Endodermal cell (in vitro differentiated cells): ENCODE measurements around the gene ATRX. TPM values are rescaled to one million over a fixed set of nuclear protein-coding genes. Genes with fewer than 3 reads are reported as not detected.
"Not testable (repeated sequence)": the region's sequence is repeated elsewhere in the genome, so short reads cannot be mapped to it uniquely, and the experiment has no call there.

Experiments used
- DNase-seq: peaks from one replicate; pipeline ENCODE4 v3.0.0-alpha.2; 2017
- H3K27ac ChIP-seq: 2 replicates; pipeline ENCODE4 v1.5.1; 2013; ENCODE audit warnings: mild to moderate bottlenecking, low read depth, low read length, moderate library complexity
- H3K27me3 ChIP-seq: 2 replicates; pipeline ENCODE4 v1.6.1; 2013; ENCODE audit warnings: mild to moderate bottlenecking, low read length, moderate library complexity; ENCODE audit not compliant: insufficient read depth, control insufficient read depth, poor library complexity, severe bottlenecking
- H3K36me3 ChIP-seq: 2 replicates; pipeline ENCODE4 v1.7.0; 2013; ENCODE audit warnings: mild to moderate bottlenecking, low read length, moderate library complexity; ENCODE audit not compliant: control insufficient read depth, insufficient read depth
- H3K4me1 ChIP-seq: one replicate; pipeline ENCODE4 v1.7.0; 2013; ENCODE audit warnings: low read length; ENCODE audit not compliant: control insufficient read depth, insufficient read depth
- H3K4me3 ChIP-seq: 2 replicates; pipeline ENCODE4 v1.5.1; 2013; ENCODE audit warnings: mild to moderate bottlenecking, low read length, moderate library complexity
- H3K9ac ChIP-seq: 2 replicates; pipeline ENCODE4 v1.6.1; 2013; ENCODE audit warnings: mild to moderate bottlenecking, low read length, moderate library complexity; ENCODE audit not compliant: poor library complexity, severe bottlenecking; ENCODE audit errors: extremely low read depth
- H3K9me3 ChIP-seq: 2 replicates; pipeline ENCODE4 v1.6.1; 2013; ENCODE audit warnings: mild to moderate bottlenecking, low read length, moderate library complexity; ENCODE audit not compliant: control insufficient read depth
- H3K27ac Mint-ChIP-seq: 2 replicates; pipeline ENCODE4 v1.8.0; 2020; ENCODE audit warnings: mixed read lengths
- H3K27me3 Mint-ChIP-seq: 2 replicates; pipeline ENCODE4 v1.8.0; 2021; ENCODE audit warnings: mild to moderate bottlenecking, mixed read lengths; ENCODE audit not compliant: insufficient read depth
- H3K36me3 Mint-ChIP-seq: 2 replicates; pipeline ENCODE4 v1.8.0; 2020; ENCODE audit warnings: low read depth, mixed read lengths
- H3K4me1 Mint-ChIP-seq: 2 replicates; pipeline ENCODE4 v1.8.0; 2020; ENCODE audit warnings: mixed read lengths
- H3K4me3 Mint-ChIP-seq: 2 replicates; pipeline ENCODE4 v1.8.0; 2020; ENCODE audit warnings: mild to moderate bottlenecking, moderate library complexity, mixed read lengths
- H3K9me3 Mint-ChIP-seq: 2 replicates; pipeline ENCODE4 v1.8.0; 2020; ENCODE audit warnings: mild to moderate bottlenecking, mixed read lengths
- WGBS, 2 experiments: methylation state at CpG; one replicate each; pipeline versions ENCODE4 v1.1.5 to v1.1.7; 2013; ENCODE audit warnings: missing lambda C conversion rate in 2 of 2, mixed read lengths in 1 of 2; ENCODE audit not compliant: insufficient coverage in 1 of 2, insufficient read length in 1 of 2; 5-methylcytosine and 5-hydroxymethylcytosine counted together
- total RNA-seq, 2 donors: library from RNA; stranded (reverse); fragmentation: NEBNext Ultra II Directional in 1 of 2; extraction: Animal tissue kit (Norgen Biotek cat#: 25700) in 1 of 2; gene quantifications; 2 replicates in 1 of 2; 3 replicates in 1 of 2; pipeline ENCODE4 v1.2.1, GENCODE V29; 2021
- TF ChIP-seq, protein P1 (sequence below): fragments of 200-600 bp; sonication (generic); conservative IDR thresholded peaks from 2 replicates; pipeline ENCODE4 v1.5.0; 2021; ENCODE audit warnings: antibody characterized with exemption, mild to moderate bottlenecking

The ATRX gene
- total RNA-seq, 2 donors from 2014 or later, result 120 to 137 TPM

DNA sequence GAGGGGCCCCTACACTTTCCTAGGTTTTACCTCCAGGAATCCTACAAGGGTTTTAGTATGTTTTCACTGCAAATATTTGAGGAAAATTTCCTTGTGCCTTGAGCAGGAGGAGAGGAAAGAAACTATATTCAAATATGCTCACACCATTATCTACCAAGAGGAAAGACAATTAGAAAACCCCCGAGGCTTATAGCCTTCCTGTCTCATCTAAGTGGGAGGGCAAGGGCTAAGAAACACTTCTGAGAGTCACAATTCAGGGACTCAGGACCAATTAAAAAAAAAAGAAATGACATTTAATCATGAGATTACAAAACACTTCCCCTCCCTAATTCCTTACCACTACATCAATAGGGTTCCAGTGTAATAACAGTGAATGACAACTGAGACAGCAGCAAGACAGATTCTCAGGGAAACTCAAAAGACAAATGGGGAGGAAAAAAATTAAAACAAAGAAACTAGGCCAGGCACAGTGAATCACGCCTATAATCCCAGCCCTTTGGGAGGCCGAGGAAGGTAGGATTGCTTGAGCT is 45.6 kb downstream of the ATRX start:
- WGBS, 2 experiments, result 82% methylated on average over 3 of the region's 3 CpGs; no CpG with 5 or more reads in 1 of the 2 experiments

DNA sequence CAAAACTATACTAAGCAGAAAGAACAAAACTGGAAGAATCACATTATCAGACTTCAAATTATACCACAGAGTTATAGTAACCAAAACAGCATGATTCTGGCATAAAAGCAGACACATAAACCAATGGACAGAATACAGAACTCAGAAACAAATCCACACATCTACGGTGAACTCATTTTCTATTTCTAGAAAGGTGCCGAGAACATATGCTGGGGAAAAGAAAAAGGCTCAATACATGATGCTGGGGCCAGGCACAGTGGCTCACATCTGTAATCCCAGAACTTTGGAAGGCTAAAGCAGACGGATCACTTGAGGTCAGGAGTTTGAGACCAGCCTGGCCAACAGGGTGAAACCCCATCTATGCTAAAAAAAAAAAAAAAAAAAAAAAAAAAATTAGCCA is 52.7 kb downstream of the ATRX start:
- no peaks in the 10 kb centered on the region for H3K36me3 ChIP-seq
- H3K27ac ChIP-seq, result no peak overlapping the region
- no peaks in the 10 kb centered on the region for H3K27me3 ChIP-seq
- no peaks in the 10 kb centered on the region for H3K27me3 Mint-ChIP-seq
- H3K9ac ChIP-seq, result no peak overlapping the region
- H3K4me1 ChIP-seq, result no peaks in the 10 kb centered on the region
- no peak overlapping the region for H3K27ac Mint-ChIP-seq
- TF ChIP-seq, protein P1, sequence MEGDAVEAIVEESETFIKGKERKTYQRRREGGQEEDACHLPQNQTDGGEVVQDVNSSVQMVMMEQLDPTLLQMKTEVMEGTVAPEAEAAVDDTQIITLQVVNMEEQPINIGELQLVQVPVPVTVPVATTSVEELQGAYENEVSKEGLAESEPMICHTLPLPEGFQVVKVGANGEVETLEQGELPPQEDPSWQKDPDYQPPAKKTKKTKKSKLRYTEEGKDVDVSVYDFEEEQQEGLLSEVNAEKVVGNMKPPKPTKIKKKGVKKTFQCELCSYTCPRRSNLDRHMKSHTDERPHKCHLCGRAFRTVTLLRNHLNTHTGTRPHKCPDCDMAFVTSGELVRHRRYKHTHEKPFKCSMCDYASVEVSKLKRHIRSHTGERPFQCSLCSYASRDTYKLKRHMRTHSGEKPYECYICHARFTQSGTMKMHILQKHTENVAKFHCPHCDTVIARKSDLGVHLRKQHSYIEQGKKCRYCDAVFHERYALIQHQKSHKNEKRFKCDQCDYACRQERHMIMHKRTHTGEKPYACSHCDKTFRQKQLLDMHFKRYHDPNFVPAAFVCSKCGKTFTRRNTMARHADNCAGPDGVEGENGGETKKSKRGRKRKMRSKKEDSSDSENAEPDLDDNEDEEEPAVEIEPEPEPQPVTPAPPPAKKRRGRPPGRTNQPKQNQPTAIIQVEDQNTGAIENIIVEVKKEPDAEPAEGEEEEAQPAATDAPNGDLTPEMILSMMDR, result no peak
- H3K4me1 Mint-ChIP-seq, result no peaks in the 10 kb centered on the region
- H3K36me3 Mint-ChIP-seq, result peaks cover 6% of the 10 kb centered on the region
- H3K4me3 ChIP-seq, result no peak overlapping the region
- WGBS, 2 experiments, result 83 to 93% methylated on average over 1 to 3 of the region's 3 CpGs
- no peak for DNase-seq
- no peaks in the 10 kb centered on the region for H3K9me3 ChIP-seq
- no peak overlapping the region for H3K4me3 Mint-ChIP-seq
- peaks cover 55% of the 10 kb centered on the region for H3K9me3 Mint-ChIP-seq

More for the DNA sequence above, 45.6 kb downstream of the ATRX start:
- Mint-ChIP-seq H3K9me3 (peaks cover 58% of the 10 kb centered on the region), H3K36me3 (peaks cover 3% of the 10 kb centered on the region), H3K4me1 (peaks cover 3% of the 10 kb centered on the region), H3K4me3 (no peak overlapping the region), H3K27me3 (no peaks in the 10 kb centered on the region), H3K27ac (peak overlapping the region; percentile 56)
- no peaks in the 10 kb centered on the region for H3K4me1 ChIP-seq
- DNase-seq, result no peak
- H3K9ac ChIP-seq, result no peak overlapping the region
- TF ChIP-seq, protein P1, result no peak
- no peak overlapping the region for H3K27ac ChIP-seq
- no peak overlapping the region for H3K4me3 ChIP-seq
- no peaks in the 10 kb centered on the region for H3K9me3 ChIP-seq
- H3K36me3 ChIP-seq, result no peaks in the 10 kb centered on the region
- H3K27me3 ChIP-seq, result no peaks in the 10 kb centered on the region

DNA sequence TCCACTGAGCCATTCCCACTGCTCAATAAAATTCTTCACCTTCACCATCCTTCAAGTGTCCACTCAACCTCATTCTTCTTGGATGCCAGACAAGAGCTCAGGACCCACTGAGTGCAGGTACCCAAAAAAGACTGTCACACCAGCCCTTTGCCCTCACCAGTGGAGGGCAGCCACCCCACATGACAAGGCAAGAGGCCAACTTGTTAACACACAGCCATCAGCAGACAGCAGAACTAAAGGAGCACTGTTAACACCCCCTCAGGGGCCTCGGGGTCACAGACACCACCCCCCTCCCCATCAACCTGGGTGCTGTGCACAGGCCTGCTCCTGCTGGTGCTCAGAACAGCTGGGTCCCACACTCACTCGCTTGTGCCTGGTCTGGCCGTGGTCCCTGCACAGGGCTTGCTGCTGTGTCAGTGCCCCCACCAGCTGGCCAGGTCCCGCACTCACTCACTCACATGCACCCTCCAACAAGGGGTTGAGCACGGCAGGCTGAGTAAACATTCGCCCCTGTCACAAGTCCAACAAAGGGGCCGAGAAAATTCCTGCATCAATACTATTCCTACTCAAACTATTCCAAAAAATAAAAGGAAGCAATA is 54.1 kb downstream of the ATRX start:
- Histone ChIP-seq H3K27ac (no peak overlapping the region), H3K4me1 (no peaks in the 10 kb centered on the region), H3K27me3 (no peaks in the 10 kb centered on the region), H3K9ac (no peak overlapping the region), H3K4me3 (no peak overlapping the region), H3K36me3 (no peaks in the 10 kb centered on the region), H3K9me3 (no peaks in the 10 kb centered on the region)
- TF ChIP-seq, protein P1, result no peak
- Mint-ChIP-seq H3K4me1 (no peaks in the 10 kb centered on the region), H3K27me3 (no peaks in the 10 kb centered on the region), H3K4me3 (no peak overlapping the region), H3K9me3 (peaks cover 55% of the 10 kb centered on the region), H3K36me3 (peaks cover 7% of the 10 kb centered on the region), H3K27ac (no peak overlapping the region)
- no peak for DNase-seq
- 88% methylated on average over 7 of the region's 7 CpGs; no CpG with 5 or more reads in 1 of the 2 experiments for WGBS, 2 experiments

DNA sequence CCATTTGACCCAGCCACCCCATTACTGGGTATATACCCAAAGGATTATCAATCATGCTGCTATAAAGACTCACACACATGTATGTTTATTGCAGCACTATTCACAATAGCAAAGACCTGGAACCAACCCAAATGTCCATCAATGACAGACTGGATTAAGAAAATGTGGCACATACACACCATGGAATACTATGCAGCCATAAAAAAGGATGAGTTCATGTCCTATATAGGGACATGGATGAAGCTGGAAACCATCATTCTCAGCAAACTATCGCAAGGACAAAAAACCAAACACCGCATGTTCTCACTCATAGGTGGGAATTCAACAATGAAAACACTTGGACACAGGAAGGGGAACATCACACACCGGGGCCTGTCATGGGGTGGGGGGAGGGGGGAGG is 59.9 kb downstream of the ATRX start:
- H3K27me3 ChIP-seq, DNase-seq, H3K27ac Mint-ChIP-seq, H3K9ac ChIP-seq, H3K27me3 Mint-ChIP-seq, H3K27ac ChIP-seq, H3K36me3 ChIP-seq, H3K4me3 ChIP-seq, H3K4me1 ChIP-seq, H3K4me3 Mint-ChIP-seq, H3K9me3 ChIP-seq, H3K4me1 Mint-ChIP-seq: not testable (repeated sequence)
- Mint-ChIP-seq H3K9me3 (peaks cover 69% of the 10 kb centered on the region), H3K36me3 (peaks cover 14% of the 10 kb centered on the region)
- WGBS, 2 experiments, result 100% methylated on average over 3 of the region's 3 CpGs; no CpG with 5 or more reads in 1 of the 2 experiments
